ENCODE measurements around the gene KDM2A.

Gene KDM2A

DNA sequence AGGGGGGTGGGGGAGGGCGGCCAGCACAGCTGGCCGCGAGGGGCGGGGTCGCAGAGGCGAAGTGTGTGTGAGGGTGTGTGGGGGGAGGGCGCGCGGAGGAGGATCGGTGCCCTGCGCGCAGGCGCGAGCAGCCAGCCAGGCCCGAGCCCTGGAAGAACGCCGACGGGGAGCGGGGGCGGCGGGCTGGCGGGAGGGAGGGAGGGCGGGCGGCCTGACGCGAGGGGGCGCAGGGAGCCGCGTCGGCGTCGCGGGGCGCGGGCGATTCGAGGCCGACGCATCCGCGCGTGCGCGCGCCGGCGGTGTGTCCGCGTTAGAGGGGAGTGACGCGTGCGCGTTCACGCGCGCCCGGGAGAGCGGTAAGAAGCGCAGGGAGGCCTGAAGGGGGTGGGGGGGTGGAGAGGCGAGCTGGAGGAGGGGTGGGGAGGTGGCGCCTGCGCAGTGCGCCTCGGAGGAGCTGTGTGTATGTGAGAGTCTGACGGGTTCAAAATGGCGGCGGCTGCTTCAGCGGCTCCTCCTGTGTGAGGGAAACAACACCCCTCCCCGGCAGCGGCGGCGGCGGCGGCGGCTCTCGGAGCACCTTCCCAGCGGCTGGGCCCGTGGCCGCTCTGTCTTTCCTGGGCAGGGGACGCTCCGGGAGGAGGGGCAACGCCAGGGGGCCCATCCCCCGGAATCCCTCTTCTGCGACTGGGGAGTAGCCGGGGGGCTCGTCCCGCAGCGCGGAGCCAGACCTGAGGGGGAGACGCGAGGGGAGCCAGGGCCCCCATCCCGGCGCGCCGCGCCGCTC is at the start of gene KDM2A:
TSS of gene KDM2A (plus strand) at position 463 of the 784 bp plus-strand sequence. CDS start 2,054 bp downstream, outside the sequence.
- DNase-seq (ENCODE audit: low read depth): peak; percentile 92

DNA sequence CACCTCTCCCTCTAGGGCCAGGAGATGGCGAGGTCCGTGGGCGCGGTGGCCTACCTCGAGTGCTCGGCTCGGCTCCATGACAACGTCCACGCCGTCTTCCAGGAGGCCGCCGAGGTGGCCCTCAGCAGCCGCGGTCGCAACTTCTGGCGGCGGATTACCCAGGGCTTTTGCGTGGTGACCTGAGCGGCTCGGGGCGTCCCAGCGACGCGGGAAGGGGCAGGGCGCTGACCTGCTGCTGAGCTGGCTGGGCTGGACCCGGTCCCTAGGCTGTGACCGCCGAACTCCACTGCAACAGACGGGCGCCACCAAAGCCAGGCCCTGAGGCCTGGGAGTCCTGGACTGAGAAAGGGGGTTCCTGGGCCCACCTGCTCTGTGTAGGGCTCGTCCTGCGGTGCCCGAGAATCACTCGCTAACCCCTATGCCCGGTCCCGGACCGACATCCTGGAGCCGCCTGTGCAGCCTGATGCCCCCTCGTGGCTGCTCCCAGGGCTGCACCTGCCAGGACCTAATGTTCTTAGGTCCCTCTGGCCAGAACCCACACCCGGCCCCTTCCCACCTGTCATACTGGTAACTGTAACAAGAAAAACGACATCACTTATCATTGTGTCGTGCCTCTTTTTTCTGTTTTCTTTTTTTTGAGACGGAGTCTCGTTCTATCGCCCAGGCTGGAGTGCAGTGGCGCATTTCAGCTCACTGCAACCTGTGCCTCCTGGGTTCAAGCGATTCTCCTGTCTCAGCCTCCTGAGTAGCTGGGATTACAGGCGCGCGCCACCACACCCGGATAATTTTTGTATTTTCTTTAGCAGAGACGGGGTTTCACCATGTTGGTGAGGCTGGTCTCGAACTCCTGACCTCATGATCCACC is 47.4 kb upstream of the KDM2A start:
- DNase-seq (ENCODE audit: low read depth): no peak

DNA sequence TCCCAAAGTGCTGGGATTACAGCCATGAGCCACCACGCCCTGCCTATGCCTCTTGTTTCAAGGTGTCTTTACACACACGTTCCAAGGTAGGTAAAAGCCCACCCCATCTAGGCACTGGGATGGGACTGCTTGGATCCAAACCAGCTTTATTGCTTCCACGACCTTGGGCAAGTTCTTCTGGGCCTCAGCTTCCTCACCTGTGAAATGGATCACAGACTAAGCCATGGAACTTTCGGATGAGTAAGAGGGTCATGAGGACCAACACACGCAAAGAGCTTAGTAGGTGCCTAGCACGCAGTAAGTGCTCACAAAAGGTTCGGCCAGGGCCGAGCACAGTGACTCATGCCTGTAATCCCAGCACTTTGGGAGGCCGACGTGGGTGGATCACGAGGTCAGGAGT is 46.8 kb upstream of the KDM2A start:
- no peak for DNase-seq (ENCODE audit: low read depth)

DNA sequence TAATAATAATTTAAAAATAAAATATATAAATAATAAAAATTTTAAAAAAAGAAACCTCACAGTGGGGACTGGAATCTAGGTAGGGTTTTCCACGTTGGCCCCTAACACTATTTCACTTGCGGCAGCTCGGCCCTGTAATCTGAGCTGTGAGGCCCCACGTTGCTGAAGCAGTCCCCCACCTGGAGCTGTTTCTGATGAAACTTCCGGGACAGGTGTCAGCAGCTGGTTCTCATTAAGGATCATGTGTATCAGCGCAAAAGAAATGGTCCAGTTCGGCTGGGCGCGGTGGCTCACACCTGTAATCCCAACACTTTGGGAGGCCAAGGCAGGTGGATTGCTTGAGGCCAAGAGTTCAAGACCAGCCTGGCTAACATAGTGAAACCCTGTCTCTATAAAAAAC is 45.2 kb upstream of the KDM2A start:
- DNase-seq (ENCODE audit: low read depth): no peak

DNA sequence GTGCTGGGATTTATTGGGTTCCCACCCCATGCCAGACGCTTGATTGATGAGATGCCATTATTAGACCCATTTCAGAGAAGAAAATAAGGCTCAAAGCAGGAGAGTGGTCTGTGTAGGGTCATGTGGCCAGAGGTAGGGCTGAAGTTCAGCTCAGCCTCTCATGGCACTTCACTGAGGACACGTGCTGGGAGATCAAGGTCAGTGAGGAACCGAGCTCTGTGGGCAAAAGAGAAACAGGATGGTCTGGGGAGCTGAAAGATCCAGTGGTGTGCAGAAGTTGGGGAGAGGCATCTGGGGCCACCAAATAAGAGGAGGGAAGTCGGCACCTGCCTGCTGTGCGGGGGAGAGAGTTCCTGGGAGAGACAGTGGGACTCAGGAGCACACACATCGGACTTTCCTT is 42.9 kb upstream of the KDM2A start:
- no peak for DNase-seq (ENCODE audit: low read depth)

DNA sequence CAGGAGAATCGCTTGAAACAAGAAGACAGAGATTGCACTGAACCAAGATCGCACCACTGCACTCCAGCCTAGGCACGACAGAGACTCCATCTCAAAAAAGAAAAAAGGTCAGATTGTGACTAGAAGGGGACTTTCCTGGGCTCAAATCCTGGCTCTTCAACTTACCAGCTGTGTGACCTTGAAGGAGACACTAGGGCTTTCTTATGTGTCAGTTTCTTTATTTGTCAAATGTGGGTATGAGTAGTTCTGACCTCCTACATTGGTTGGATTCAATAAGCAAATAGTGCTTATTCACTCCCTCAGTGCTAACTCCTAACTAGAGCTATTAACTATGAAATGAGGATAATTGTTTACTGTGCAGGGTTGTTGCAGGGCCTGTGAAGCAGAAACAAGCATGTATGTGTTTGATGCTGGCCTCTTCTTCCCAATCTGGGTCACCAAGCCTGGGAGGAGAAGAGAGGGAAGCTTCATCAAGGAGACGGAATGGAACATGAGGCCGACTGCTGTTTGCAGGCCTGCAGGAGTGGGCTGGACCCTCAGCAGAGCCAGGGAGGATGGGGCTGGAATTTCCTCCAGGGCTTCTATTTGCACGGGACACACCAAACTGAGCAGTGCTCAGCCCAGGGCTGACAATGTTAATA is 39.9 kb upstream of the KDM2A start:
- no peak for DNase-seq (ENCODE audit: low read depth)

DNA sequence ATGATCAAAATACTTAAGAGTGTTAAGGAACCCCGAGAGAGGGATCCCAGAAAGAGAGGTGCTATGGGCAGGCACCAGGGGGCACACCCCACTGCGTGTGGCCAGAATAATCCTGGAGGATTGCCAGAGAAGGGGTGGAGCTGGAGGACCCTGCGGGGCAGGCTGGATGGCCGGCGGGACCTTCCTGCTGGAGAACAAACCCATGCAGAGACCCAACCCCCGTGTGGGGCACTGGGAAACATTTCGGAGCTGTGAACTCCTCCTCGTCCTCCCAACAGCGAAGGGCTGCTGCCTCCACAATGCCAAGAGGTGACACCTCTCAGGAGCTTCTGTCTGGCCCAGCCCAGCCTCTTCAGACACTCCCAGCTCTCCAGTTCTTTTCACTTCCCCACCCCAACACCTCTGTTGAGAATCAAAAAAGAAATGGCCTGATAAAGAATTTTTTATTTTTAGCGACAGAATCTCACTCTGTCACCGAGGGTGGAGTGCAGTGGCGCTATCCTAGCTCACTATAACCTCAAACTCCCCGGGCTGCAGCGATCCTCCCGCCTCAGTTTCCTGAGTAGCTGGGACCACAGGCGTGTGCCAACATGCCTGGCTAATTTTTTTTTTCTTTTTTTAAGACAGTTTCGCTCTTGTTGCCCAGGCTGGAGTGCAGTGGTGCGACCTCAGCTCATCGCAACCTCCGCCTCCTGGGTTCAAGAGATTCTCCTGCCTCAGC is 36.8 kb upstream of the KDM2A start:
- no peak for DNase-seq (ENCODE audit: low read depth)

DNA sequence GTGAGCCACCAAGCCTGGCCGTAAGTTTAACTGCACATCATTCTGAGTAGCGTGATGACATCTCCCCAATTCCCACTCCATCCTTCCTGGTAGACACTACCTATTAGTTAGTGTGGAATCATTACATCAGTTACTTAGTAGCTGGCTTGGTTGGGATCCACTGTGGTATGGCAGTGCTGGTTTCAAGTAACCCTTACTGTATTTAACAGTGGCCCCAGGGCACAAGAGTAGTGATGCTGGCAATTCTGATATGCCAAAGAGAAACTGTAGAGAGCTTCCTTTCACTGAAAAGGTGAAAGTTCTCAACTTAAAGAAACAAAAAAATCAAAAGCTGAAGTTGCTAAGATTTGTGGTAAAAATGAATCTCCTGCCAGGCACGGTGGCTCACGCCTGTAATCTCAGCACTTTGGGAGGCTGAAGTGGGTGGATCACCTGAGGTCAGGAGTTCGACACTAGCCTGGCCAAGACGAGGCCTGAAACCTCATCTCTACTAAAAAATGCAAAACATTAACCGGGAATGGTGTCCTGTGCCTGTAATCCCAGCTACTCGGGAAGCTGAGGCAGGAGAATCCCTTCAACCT is 35.2 kb upstream of the KDM2A start:
- no peak for DNase-seq (ENCODE audit: low read depth)

DNA sequence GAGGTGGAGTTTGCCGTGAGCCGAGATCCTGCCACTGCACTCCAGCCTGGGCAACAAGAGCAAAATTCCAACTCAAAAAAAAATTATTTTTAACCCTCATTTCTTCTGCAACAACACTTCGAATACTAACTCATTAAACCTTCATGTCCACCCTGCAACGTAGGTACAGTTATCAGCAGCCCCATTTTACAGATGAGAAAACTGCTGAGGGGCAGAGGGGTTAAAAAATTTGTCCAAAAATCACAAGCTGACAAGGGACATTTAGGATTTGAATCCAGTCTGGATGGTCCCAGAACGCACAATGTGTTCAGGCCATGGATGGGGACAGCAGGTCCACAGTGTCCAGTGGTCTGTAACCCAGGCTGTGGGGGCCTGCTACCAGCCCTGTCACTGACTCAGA is 33.4 kb upstream of the KDM2A start:
- no peak for DNase-seq (ENCODE audit: low read depth)

DNA sequence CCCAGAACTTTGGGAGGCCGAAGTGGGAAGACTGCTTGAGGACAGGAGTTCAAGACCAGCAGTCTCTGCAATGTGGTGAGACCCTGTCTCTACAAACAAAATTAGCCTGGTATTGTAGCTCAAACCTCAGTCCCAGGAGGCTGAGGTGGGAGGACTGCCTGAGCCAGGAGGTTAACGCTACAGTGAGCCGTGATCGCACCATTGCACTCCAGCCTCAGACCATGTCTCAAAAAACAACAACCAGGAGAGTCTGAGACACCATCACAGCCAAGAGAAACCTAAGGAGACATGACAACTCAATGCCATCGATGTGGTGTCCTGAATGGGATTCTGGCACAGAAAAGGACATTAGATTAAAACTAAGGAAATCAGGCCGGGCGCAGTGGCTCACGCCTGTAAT is 28.3 kb upstream of the KDM2A start:
- DNase-seq (ENCODE audit: low read depth): no peak

GRCh38 chr11:67095214-67095507 is 23.9 kb upstream of the KDM2A start:
- DNase-seq (ENCODE audit: low read depth): no peak

DNA sequence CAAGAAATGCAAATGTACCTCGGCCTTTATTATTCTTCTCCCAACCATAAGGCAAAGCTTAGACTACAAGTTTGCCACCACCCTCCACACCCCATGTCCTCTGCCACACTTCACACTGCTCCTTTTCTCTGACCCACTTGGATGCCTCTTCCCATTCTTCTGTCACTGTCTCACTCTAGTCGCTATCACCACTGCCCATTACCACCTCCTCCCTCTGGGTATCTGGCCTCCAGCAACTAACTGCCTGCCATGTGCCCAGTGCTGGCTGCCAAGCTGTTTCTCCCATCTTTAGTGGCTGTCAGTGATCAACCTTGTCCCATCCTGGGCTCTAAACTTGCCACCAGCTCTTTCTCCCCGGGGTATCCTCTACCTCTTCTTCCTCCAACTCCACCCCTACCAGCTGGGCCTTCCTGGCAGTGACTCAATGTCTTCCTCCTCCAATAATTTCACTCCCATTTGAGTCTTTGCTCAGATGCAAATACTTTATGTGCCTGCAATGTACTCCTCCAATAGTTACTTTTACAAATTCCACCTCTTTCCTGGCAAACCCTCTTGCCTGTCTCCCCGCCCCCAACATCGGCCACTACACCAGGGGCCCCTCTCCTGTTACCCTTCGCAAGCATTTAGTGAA is 20.1 kb upstream of the KDM2A start:
- no peak for DNase-seq (ENCODE audit: low read depth)

- DNase-seq (ENCODE audit: low read depth): no peak
Measured at GRCh38 chr11:67099831-67100324, 19.2 kb upstream of the KDM2A start.

DNA sequence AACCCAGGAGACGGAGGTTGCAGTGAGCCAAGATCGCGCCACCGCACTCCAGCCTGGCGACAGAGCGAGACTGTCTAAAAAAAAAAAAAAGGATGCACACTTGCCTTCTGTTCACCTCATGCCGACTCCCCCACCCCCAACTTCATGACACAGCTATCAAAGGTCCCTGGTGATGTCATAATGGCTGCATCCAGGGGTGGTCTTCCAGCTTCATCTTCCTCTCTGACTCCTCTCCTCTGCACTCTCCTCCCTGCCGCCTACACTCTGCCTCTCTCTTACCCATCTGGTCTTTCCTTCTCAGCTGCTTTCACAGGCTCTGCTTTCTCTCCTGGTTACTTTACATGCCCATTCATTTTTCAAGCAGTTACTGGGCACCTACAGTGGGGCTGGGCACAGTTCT is 16.4 kb upstream of the KDM2A start:
- DNase-seq (ENCODE audit: low read depth): no peak

- no peak for DNase-seq (ENCODE audit: low read depth)
Measured at GRCh38 chr11:67105964-67106363, 13.1 kb upstream of the KDM2A start.

- DNase-seq (ENCODE audit: low read depth): no peak
Measured at GRCh38 chr11:67111261-67111660, 7.8 kb upstream of the KDM2A start.

- DNase-seq (ENCODE audit: low read depth): no peak
Measured at GRCh38 chr11:67113231-67113721, 5.8 kb upstream of the KDM2A start.

GRCh38 chr11:67114275-67114896 is 4.7 kb upstream of the KDM2A start:
- DNase-seq (ENCODE audit: low read depth): no peak

GRCh38 chr11:67116758-67117105 is 2.3 kb upstream of the KDM2A start:
- no peak for DNase-seq (ENCODE audit: low read depth)

DNA sequence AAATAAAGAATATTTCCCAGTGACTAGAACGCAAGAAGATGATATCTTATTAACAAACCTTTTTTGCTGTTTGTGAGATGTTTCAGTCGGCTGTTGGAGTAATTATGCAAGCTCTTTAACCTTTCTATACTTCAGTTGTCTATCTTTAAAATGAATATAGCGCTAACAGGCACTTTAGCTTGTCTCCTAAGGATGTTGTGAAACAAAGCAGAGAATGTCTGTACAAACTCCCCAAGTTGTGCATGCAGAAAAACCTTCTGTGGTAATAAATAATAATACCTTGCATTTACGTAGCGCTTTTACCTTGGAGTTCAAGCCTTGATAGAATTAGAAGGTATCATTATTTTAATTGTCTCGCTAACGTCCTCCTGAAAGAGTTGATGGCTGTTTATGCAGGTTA is 1.9 kb upstream of the KDM2A start:
- DNase-seq (ENCODE audit: low read depth): no peak

DNA sequence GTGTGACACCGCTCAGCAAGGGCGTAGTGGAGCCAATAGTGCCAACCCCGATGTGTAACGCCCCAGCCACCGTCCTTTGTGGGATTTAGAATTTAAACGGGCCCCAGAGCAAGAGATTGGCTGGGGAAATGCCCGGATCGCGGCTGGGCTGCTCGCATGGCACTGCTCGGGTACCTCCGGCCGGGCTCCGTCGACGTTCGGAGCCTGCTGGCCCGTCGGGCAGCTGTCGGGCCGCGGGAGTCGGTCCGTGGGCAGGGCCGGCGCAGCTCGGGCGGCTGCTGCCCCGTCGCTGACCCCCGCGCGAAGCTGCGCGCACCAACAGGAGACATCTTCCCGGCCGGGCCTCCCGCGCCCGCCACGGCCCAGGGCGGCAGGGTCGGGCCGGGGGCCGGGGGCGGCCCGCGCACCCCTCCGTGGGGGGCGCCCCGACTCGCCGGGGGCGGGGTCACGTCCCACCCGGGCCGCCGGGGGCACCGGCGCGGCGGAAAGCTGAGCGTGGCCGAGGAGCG is 1.3 kb upstream of the KDM2A start:
- DNase-seq (ENCODE audit: low read depth): no peak

Measured in HS-27A (cell line).